CD4-positive, alpha-beta T cell treated with Interleukin-10 for 1 hour (primary cell): ENCODE results near the gene KLF15.
A peak's percentile ranks its signal among the peaks of the same experiment; 100 is the strongest.

ENCODE experiments used
- DNase-seq: peaks from one replicate; pipeline ENCODE4 v3.0.0-alpha.2; 2020

Gene KLF15

GRCh38 chr3:126360046-126360713 lies 3.0 kb upstream of the KLF15 start:
- no peak for DNase-seq

DNA sequence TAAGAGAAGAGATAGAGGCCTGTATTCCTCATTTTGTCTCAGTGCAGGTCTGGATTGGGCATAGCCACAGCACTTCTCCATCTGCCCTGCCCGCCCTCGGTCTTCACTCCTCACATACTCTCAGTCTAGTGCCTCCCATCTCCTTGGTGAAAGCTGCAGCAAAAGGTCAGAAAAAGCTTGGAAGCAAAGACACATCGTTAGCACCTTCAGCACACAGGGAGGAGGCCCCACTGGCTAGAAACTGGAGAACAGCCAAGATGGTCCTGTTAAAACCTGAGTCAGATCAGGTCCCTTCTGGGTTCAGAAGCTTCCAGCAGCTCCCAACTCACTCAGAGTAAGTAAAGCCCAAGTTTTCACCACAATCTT lies 1.6 kb upstream of the KLF15 start:
- no peak for DNase-seq

- DNase-seq, result no peak
Measured at GRCh38 chr3:126358038-126358815, 1.0 kb upstream of the KLF15 start.

- peak; percentile 10 for DNase-seq
Measured at GRCh38 chr3:126356373-126357264, 589 bp downstream of the KLF15 start.

DNA sequence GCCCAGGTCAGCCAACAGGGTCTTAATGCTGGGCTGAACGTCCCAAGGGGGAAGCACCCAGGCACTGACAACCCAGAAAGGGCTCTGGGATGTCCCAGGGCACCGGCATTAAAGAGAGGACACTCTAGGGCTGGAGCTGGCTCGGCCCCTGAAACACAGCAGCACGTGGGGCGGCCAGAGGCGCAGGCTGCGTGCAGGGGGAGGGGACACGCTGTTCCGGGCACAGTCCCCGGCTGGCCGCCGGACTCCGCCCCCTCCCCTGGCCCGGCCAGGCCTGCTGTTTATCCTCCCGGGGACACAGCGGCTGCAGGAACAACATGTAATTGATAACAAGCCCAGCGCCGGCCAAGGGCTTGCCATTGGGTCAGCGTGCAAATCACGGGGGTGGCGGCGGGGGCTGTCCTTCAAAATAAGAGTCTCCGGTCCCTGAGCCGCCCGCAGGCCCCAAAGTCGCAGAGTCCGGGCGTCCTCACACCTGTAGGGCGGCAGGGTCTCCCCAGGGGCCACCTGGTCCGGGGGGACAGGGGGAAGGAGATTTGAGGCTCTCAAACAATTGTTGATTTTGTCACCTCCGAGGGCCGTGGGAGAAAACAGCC lies 1.3 kb downstream of the KLF15 start:
- no peak for DNase-seq

- no peak for DNase-seq
Measured at GRCh38 chr3:126355251-126355650, 2.0 kb downstream of the KLF15 start.

- no peak for DNase-seq
Measured at GRCh38 chr3:126354776-126355175, 2.4 kb downstream of the KLF15 start.

DNA sequence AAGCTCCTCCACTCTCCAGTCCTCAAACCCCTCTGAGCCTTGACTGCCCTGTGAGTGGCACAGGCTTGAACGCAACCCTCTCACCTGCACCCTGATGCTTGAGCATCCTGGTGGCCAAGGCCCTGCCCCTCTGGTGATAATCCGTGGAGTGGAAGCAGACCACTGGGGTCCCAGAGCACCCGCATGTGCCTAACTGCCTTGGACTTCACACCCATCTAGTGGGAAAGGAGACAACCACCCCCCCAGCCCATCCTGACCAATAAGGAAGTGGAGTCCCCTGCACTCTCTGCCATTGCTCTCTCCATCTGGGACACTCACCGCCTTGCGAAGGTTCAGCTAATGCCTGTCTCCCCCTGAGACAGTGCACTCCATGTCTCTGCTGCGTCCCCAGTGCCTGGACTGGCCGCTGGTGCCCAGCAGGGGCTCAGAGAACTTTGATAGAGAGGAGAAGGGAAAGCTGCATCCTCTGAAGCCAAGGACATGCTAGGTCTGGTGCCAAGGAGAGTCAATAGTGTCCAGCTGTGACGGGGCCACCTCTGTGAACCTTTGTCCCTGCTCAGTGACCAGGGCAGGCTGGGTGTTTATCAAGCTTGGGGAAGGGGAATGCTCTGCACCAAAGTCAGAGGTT lies 3.4 kb downstream of the KLF15 start:
- DNase-seq, result no peak

DNA sequence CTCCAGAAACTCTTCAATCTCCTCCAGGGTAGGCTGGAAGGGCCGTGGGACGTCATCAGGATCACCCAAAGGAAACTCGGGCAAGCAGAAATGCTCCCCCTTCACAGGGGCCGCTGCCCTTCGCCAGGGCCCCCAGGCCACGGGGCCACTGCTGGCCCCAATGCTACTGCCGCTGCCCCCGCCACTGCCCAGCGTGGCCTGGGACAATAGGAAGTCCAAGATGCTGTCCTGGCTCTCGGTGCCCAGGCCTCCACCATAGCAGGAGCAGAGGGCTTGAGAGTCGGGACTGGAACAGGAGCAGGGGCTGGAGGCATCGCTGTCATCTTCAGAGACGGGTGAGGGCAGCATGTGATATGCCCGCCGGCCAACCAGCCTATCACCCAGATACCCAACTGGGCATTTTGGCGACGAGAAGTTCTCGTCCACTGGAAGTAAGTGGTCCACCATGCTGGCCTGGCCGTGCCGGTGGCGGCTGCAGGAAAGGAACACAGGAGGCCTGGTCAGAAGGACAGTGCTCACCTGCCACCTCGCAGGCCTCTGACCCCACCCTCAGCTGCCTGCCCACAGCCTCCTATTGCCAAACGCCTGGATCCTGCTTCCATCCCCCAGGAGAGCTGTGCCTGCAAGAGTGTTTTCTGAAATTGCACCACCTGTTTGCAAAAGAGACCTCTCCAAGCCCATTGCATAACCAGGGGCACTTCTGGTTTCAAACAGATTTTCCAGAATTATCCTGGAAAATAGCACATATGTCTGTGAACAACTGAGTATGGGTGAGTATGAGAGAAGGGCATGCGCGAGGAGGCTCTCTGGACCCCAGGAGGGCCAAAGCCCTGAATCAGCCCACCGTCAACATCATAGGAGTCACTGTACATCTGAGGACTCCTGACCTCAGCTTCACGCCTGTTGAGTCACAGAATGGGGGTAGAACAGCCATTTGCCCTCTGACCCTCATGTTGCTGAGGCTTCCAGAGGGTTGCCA lies 4.4 kb downstream of the KLF15 start:
- no peak for DNase-seq

GRCh38 chr3:126351771-126352475 lies 5.3 kb downstream of the KLF15 start:
- no peak for DNase-seq

GRCh38 chr3:126351086-126351770 lies 6.0 kb downstream of the KLF15 start:
- no peak for DNase-seq

DNA sequence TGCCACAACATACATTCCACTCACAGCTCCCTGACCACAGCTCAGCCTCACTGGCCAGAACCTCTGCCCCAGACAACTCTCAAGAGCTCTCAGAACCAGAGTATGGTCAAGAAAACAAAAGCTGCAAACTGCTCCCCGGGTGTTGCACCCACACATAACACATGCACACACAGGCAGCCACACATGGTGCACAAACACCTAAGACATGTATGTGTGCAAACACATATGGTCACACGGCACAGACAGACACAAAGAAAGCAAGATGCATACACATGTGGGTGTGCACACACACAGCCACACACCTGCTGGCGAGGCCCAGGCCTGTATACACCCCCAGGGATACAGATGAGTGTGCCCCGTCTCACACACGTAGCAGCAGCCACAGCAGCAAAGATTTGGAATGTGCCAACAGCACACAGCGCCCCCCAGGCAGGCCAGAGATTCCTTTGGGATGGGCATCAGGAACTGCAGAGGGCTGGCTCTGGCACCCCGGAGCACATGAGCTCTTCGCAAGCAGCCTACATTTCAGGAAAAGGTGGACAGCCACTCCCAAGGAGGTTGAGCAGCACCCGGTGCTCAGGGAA lies 6.6 kb downstream of the KLF15 start:
- no peak for DNase-seq

DNA sequence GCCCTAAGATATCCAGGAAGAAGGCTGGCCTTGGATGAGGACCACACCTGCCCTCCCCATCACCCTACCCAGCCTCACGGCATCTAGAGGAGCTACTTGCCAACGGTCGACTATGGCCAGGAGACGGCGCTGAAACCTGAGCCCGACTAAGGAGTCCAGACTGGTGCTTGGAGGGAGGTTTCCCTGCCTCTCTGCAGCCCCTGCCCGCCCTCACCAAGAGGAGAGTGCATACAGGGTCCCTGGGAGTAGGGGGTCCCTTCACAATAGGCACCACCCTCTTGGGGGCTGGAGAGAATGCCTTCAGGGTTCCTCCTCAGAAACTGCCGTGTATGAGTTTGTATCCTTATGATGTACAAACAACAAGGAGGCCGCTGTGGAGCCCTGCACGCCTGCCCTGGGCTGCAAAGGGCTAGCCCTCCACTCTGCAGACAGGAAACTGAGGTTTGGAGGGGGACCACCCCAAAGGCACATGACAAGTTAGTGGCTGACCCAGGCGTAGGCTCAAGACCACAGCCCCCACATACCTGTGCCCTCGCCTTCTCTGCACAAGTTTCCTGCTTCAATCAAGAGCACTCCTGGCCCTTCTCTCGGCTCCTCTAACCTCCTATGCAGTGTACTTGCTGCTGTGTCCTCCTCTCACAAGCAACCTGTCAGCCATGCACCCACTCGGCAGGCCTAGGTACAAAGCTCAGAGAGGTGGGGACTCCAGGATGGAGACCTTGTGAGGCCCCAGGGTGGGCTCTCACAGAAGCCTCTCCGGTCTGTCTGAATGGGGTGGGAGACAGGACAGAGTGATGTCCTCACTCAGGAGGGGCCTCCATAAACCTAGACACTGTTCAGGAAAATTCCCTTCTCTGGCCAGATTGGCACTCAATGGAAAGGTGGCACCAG lies 7.4 kb downstream of the KLF15 start:
- DNase-seq, result no peak

GRCh38 chr3:126349071-126349470 lies 8.1 kb downstream of the KLF15 start:
- no peak for DNase-seq

DNA sequence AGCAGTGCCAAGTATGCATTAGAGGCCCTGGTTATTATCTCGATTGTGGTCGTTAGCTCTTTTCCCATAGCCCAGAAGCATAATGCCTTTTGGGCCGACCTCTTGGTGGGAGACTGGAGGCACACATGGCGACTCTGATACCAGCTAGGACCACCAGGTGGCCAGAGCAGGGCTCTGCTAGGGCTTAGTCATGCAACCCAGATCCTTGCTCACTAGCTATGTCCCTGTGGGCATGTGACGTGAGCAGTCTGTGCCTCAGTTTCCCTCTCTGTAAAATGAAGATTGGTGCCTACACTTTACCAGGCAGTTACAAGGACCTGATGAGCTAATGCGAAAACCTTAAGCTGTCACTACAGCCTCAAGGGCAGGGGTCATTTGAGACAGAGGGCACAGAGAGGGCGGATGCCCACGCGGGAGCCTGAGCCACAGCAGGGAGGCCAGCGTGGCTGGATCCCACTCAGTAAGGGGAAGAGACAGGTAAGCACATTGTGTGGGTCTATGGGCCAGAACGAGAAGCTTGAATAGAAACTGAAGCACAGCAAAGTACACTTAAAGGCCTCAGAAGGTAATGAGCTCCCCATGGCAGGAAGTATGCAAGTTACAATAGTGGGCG lies 8.8 kb downstream of the KLF15 start:
- no peak for DNase-seq

- no peak for DNase-seq
Measured at GRCh38 chr3:126347543-126348161, 9.6 kb downstream of the KLF15 start.

- no peak for DNase-seq
Measured at GRCh38 chr3:126346466-126346865, 10.7 kb downstream of the KLF15 start.
